ENCODE data around the gene DHCR7.

Gene DHCR7

DNA sequence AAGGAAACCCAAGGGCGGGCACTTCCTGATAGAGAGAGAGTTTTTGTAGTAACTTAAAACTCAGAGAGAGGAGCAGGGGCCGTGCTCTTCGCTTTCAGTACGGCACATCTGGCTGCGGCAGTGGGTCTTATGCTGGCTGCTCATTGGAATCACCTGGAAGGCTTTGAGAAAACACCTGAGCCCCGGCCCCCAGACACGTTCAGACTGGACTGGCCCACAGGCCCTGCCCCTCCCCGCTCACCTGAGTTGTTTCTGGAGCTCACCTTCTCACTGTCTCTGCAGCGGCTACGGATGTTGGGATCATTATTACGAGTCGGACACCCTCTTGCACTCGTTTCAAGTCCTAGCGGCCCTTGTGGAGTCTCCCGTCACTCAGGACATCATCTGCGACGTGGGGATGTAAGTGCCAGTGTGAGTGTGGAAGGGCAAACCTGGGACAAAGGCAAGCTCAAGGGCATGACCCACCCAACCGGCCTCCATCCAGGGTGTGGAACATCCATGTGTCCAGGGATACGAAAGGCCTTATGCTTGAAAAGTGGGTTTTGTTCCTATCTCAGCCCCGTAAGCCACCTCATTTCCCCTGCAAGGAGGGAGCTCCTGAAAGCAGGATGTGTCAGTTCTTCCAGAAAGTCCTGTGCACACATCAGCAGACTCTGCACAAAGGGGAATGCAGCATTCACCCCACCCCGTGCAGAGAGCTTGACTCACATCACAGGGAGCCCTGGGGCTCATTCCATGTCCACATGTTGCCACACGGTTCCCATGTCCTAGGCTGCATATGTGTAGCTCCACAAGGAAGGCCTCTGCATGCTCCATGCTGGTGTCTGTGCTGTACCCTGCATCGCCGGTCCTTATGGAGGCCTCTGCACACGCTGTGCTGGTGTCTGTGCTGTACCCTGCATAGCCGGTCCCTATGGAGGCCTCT lies 10.2 kb upstream of the DHCR7 start:
- in situ Hi-C loops (cut with MboI; ENCODE audit: low pct_unique_long_range_greater_than_20kb, low sequenced_read_pairs, unreplicated experiment): no loop called here
- no peak for DNase-seq (ENCODE audit: low spot score)
- TF ChIP-seq, protein P1, sequence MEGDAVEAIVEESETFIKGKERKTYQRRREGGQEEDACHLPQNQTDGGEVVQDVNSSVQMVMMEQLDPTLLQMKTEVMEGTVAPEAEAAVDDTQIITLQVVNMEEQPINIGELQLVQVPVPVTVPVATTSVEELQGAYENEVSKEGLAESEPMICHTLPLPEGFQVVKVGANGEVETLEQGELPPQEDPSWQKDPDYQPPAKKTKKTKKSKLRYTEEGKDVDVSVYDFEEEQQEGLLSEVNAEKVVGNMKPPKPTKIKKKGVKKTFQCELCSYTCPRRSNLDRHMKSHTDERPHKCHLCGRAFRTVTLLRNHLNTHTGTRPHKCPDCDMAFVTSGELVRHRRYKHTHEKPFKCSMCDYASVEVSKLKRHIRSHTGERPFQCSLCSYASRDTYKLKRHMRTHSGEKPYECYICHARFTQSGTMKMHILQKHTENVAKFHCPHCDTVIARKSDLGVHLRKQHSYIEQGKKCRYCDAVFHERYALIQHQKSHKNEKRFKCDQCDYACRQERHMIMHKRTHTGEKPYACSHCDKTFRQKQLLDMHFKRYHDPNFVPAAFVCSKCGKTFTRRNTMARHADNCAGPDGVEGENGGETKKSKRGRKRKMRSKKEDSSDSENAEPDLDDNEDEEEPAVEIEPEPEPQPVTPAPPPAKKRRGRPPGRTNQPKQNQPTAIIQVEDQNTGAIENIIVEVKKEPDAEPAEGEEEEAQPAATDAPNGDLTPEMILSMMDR (IDR thresholded peaks at IDR 0.05; ENCODE audit: extremely low read depth, insufficient read depth, missing control alignments): no peak

DNA sequence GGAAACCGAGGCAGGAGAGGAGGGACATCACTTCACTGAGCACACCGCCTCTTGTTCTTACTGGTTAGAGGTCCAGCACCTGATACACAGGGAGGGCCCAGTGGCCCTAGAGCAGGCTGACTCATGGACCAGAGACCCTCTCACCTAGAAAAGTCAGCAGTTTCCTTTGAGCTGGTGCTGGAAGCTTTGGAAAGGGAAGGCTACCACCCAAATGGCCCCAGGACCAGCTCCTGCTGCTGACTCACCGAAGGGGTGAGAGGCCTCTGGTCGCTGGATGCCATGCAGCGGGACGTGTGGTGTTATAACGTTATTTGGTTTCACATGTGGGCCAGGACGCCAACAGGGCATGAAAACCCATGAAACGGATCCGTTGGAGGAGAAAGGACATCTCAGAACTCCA lies 8.6 kb upstream of the DHCR7 start:
- TF ChIP-seq, protein P1 (IDR thresholded peaks at IDR 0.05; ENCODE audit: extremely low read depth, insufficient read depth, missing control alignments): no peak
- no peak for DNase-seq (ENCODE audit: low spot score)
- in situ Hi-C loops (cut with MboI; ENCODE audit: low pct_unique_long_range_greater_than_20kb, low sequenced_read_pairs, unreplicated experiment): no loop called here

DNA sequence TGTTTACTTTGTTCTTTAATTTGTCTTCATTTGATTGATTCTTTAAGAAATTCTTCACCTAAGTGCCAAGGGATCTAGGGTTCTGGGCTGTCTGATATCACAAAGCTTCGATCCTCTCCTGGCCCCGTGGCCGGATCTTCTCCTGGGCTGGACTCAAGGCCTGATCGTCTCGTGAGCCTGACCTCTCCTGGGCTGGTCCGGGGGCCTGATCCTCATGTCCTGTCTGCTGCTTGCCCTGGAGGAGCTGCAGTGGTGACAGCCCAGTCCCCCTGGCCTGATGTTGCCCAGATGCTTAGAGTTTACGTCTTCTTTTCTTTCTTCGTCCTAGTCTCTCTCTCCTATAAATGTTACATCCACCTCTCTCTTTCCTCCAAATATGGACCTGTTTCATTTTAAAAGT lies 8.1 kb upstream of the DHCR7 start:
- DNase-seq (ENCODE audit: low spot score): no peak
- in situ Hi-C loops (cut with MboI; ENCODE audit: low pct_unique_long_range_greater_than_20kb, low sequenced_read_pairs, unreplicated experiment): no loop called here
- TF ChIP-seq, protein P1 (IDR thresholded peaks at IDR 0.05; ENCODE audit: extremely low read depth, insufficient read depth, missing control alignments): no peak

DNA sequence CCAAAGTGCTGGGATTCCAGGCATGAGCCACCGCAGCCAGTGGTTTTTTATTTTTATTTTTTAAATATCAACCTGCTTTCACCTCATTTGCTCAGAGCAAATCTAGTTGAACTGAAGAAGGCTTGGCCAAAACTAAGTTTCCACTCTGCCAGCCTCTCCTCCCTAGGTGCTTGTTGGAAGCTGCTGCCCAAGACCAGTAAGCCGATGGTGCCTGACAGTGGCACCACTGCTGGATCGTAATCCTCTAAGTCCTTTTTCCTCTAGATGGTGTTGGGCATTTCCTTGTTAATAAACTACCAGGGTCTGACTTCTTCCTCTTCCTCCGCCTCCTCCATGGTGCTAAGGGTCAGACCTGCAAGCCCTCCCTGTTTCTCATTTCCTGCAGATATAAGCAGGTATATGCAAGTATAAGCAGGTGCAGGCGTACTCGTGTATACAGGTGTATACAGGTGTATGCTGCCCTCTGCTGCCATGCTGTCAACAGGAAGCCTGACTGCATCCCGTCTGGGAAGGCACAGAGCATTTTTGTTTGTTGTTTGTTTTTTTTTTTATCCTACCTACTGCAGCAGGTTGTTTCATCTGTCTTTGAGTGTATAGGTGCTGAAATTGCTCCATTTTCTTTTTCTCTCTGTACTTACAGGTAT lies 6.4 kb upstream of the DHCR7 start:
- DNase-seq (ENCODE audit: low spot score): no peak
- TF ChIP-seq, protein P1 (IDR thresholded peaks at IDR 0.05; ENCODE audit: extremely low read depth, insufficient read depth, missing control alignments): peak; percentile 24
- in situ Hi-C loops (cut with MboI; ENCODE audit: low pct_unique_long_range_greater_than_20kb, low sequenced_read_pairs, unreplicated experiment): no loop called here

DNA sequence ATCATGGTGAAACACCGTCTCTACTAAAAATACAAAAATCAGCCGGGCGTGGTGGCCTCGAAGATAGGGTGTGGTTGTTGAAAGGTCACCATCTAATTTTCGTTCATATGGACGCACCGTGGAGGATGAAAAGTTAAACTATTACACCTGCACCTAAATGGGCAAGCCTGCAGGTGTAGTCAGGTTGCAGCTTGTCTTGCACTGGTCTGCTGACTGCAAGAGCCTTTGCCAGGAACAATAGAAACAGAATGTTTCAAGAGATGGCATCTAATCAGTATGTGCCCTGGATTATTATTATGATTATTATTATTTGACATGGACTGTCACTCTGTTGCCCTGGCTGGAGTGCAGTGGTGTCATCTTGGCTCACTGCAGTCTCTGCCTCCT lies 5.7 kb upstream of the DHCR7 start:
- TF ChIP-seq, protein P1 (IDR thresholded peaks at IDR 0.05; ENCODE audit: extremely low read depth, insufficient read depth, missing control alignments): no peak
- no peak for DNase-seq (ENCODE audit: low spot score)
- in situ Hi-C loops (cut with MboI; ENCODE audit: low pct_unique_long_range_greater_than_20kb, low sequenced_read_pairs, unreplicated experiment): no loop called here

DNA sequence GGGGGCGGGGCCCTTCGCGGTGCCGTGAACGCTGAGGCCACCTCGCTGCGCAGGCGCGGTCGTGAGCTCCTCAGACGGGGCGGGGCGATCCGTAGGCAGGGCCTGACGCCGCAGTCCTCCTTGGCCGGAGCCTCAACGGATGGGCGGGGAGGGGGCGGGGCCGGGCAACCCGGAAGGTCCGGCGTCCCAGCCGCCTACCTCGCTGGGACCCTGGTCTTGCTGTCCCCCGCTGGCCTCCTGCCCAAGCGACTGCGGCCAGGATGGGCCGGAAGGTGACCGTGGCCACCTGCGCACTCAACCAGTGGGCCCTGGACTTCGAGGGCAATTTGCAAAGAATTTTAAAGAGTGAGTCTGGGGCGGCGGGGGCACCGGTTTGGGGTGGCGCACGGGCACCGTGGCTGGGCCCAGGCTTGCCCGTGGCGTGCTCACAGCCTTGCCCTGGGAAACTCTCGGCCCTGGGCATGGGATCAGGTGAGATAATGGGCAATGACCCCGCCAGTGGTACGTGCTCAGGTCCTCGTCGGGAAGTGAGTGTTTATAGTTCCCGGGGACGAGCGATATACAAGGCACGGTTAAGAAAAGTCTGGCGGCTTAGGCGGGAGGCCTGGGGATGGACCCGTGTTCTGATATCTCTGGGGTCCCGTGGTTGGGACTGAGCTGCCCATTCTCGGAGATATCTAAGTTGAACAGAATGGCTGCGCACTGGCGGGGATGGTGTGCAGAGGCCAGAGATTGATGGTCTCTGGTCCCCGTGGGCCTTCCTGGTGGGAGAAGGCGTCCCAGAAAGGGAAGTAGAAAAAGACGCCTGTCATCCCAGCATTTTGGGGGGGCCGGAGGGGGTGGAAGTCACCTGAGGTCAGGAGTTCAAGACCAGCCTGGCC lies 5.1 kb upstream of the DHCR7 start, which contains the start of gene NADSYN1:
Gene NADSYN1 (plus strand): TSS at position 167 of the 881 bp plus-strand sequence. CDS start 94 bp downstream, at position 261.
- TF ChIP-seq, protein P1 (IDR thresholded peaks at IDR 0.05; ENCODE audit: extremely low read depth, insufficient read depth, missing control alignments): no peak
- in situ Hi-C loops (cut with MboI; ENCODE audit: low pct_unique_long_range_greater_than_20kb, low sequenced_read_pairs, unreplicated experiment): no loop called here
- DNase-seq (ENCODE audit: low spot score): peak; percentile 99

Data from GM13977 (cell line).